HCT116 (cell line): ENCODE measurements around the gene CASZ1. TPM values are rescaled to one million over a fixed set of nuclear protein-coding genes. Genes with fewer than 3 reads are reported as not detected.

Experiments
- ATAC-seq: fragments of 200-7000 bp; cut with Tn5 transposase; 2 replicates; pipeline ENCODE4 v1.9.1; 2020; ENCODE audit warnings: mild to moderate bottlenecking, moderate library complexity
- BruUV-seq: library from RNA; stranded (reverse); fragments of 400-500 nt; replicated peaks from 2 replicates; lab custom pipeline; 2021; lab: Mats Ljungman, UMichigan
- CTCF ChIA-PET: fragments of 300-600 bp; sonication (Branson Sonifier 250); formaldehyde crosslinking; loops from one replicate; lab custom pipeline; 2021; ENCODE audit warnings: antibody characterized with exemption; lab: Charles Lee
- POLR2A ChIA-PET: fragments of 300-600, 350-600 bp; sonication (Branson Sonifier 250); formaldehyde crosslinking; loops from one replicate; lab custom pipeline; 2021; ENCODE audit warnings: antibody characterized with exemption; lab: Charles Lee
- RAD21 ChIA-PET, 2 experiments: fragments of 300-600 bp; sonication (Branson Sonifier 250); formaldehyde crosslinking; loops; one replicate each; lab custom pipeline; 2023; ENCODE audit warnings: low total read pairs in 2 of 2; ENCODE audit not compliant: uncharacterized antibody in 2 of 2, unreplicated experiment in 2 of 2, low non-redundant PET in 1 of 2; lab: Charles Lee
- DNase-seq: peaks from one replicate; pipeline ENCODE4 v3.0.0-alpha.2; 2010; ENCODE audit warnings: low read depth, low spot score
- H2AFZ ChIP-seq: fragments of 200-600 bp; shearing (Covaris generic), sonication (generic); 2 replicates; pipeline ENCODE4 v1.6.1; 2017; ENCODE audit warnings: low read depth, mixed run types, mixed read lengths, antibody characterized with exemption, low read length; ENCODE audit not compliant: poor library complexity, severe bottlenecking
- H3K27ac ChIP-seq: 2 replicates; pipeline ENCODE4 v1.5.1; 2012; ENCODE audit warnings: low read depth, low read length
- H3K27me3 ChIP-seq: fragments of 200-600 bp; sonication (generic); 2 replicates; pipeline ENCODE4 v1.6.1; 2016; ENCODE audit warnings: mixed run types, low read length, mixed read lengths; ENCODE audit not compliant: insufficient read depth
- H3K36me3 ChIP-seq, 2 experiments: fragments of 200-500 bp in 1 of 2; fragments of 200-600 bp in 1 of 2; sonication (Bioruptor generic) in 1 of 2; sonication (generic) in 1 of 2; 2 replicates each; pipeline versions ENCODE4 v1.5.1 to v1.6.1; 2014 to 2016; ENCODE audit warnings: low read length in 2 of 2, inconsistent platforms in 1 of 2, mixed read lengths in 1 of 2, mixed run types in 1 of 2; ENCODE audit not compliant: insufficient read depth in 2 of 2, control insufficient read depth in 1 of 2
- H3K4me1 ChIP-seq, 2 experiments: fragments of 200-600 bp in 1 of 2; sonication (generic) in 1 of 2; 2 replicates each; pipeline versions ENCODE4 v1.5.1 to v1.6.1; 2012 to 2017; ENCODE audit warnings: low read length in 2 of 2, inconsistent platforms in 1 of 2, mild to moderate bottlenecking in 1 of 2, mixed read lengths in 1 of 2, mixed run types in 1 of 2, moderate library complexity in 1 of 2; ENCODE audit not compliant: insufficient read depth in 2 of 2, control insufficient read depth in 1 of 2
- H3K4me2 ChIP-seq: fragments of 200-600 bp; sonication (generic); 2 replicates; pipeline ENCODE4 v1.6.1; 2017; ENCODE audit warnings: mixed run types, low read length, mixed read lengths
- H3K4me3 ChIP-seq, 2 experiments: fragments of 200-600 bp in 1 of 2; sonication (generic) in 1 of 2; replicated peaks in 1 of 2; 2 replicates each; pipeline ENCODE4 v1.5.1; 2011 to 2016; ENCODE audit warnings: low read length in 2 of 2, control low read depth in 1 of 2, low read depth in 1 of 2, mild to moderate bottlenecking in 1 of 2, mixed read lengths in 1 of 2, mixed run types in 1 of 2
- H3K79me2 ChIP-seq: fragments of 200-600 bp; sonication (generic); 2 replicates; pipeline ENCODE4 v1.6.1; 2017; ENCODE audit warnings: mild to moderate bottlenecking, mixed run types, low read length, moderate library complexity, mixed read lengths; ENCODE audit not compliant: insufficient read depth
- H3K9ac ChIP-seq: fragments of 200-600 bp; sonication (generic); 2 replicates; pipeline ENCODE4 v1.6.1; 2016; ENCODE audit warnings: low read length, mixed read lengths
- H3K9me2 ChIP-seq: fragments of 200-600 bp; sonication (generic), shearing (Covaris generic); 2 replicates; pipeline ENCODE4 v1.6.1; 2017; ENCODE audit warnings: mixed run types, mild to moderate bottlenecking, moderate library complexity; ENCODE audit not compliant: insufficient read depth
- H3K9me3 ChIP-seq, 2 experiments: fragments of 200-500 bp in 1 of 2; fragments of 200-600 bp in 1 of 2; sonication (Bioruptor generic) in 1 of 2; sonication (generic) in 1 of 2; 2 replicates each; pipeline ENCODE4 v1.6.1; 2014 to 2017; ENCODE audit warnings: low read length in 2 of 2, mixed read lengths in 2 of 2, inconsistent platforms in 1 of 2, low read depth in 1 of 2, mild to moderate bottlenecking in 1 of 2, mixed run types in 1 of 2, moderate library complexity in 1 of 2; ENCODE audit not compliant: control insufficient read depth in 1 of 2, insufficient read depth in 1 of 2
- H4K20me1 ChIP-seq: fragments of 200-600 bp; sonication (generic), shearing (Covaris generic); 2 replicates; pipeline ENCODE4 v1.6.1; 2017; ENCODE audit warnings: mixed run types, mild to moderate bottlenecking, moderate library complexity; ENCODE audit not compliant: insufficient read depth
- CBX3 ChIP-seq: IDR thresholded peaks from 2 replicates; pipeline ENCODE4 v1.6.1; 2012; ENCODE audit warnings: low read depth
- CEBPB ChIP-seq: IDR thresholded peaks from 2 replicates; pipeline ENCODE4 v1.6.1; 2012; ENCODE audit warnings: low read depth
- EGR1 ChIP-seq: IDR thresholded peaks from 2 replicates; pipeline ENCODE4 v1.6.1; 2012; ENCODE audit warnings: low read depth
- ELF1 ChIP-seq: IDR thresholded peaks from 2 replicates; pipeline ENCODE4 v1.6.1; 2012; ENCODE audit warnings: low read depth, borderline replicate concordance
- EZH2 ChIP-seq: fragments of 200-600 bp; sonication (generic); IDR thresholded peaks from 2 replicates; pipeline ENCODE4 v1.6.1; 2017; ENCODE audit warnings: antibody characterized with exemption, mixed run types
- EZH2phosphoT487 ChIP-seq: fragments of 200-600 bp; IDR thresholded peaks from 2 replicates; pipeline ENCODE4 v1.6.1; 2018; ENCODE audit warnings: antibody characterized with exemption, borderline replicate concordance
- FOSL1 ChIP-seq: IDR thresholded peaks from 2 replicates; pipeline ENCODE4 v1.6.1; 2012; ENCODE audit warnings: low read depth
- SRF ChIP-seq: IDR thresholded peaks from 2 replicates; pipeline ENCODE4 v1.6.1; 2012; ENCODE audit warnings: low read depth
- TCF7L2 ChIP-seq: IDR thresholded peaks from 2 replicates; pipeline ENCODE4 v1.7.0; 2011; ENCODE audit warnings: borderline replicate concordance, inconsistent platforms; ENCODE audit not compliant: insufficient read depth, insufficient read length; ENCODE audit errors: extremely low read depth
- ZFX ChIP-seq: fragments of 450-650 bp; IDR thresholded peaks from 2 replicates; pipeline ENCODE4 v1.6.1; 2017
- intact Hi-C: fragments of 100-400 bp; cut with micrococcal nuclease; formaldehyde crosslinking; loops from 2 replicates; pipeline ENCODE4 v1.10.0; 2022
- total RNA-seq: library from RNA; stranded (reverse); gene quantifications from one replicate; pipeline ENCODE4 v1.2.1, GENCODE V29; 2021; ENCODE audit not compliant: unreplicated experiment
- TF ChIP-seq, protein P1 (sequence below): IDR thresholded peaks from 2 replicates; pipeline ENCODE4 v1.6.1; 2011; ENCODE audit warnings: mild to moderate bottlenecking, low read length, moderate library complexity; ENCODE audit not compliant: insufficient replicate concordance; ENCODE audit errors: extremely low read depth
- TF ChIP-seq, protein P2 (sequence below): IDR thresholded peaks from 2 replicates; pipeline ENCODE4 v1.6.1; 2012; ENCODE audit warnings: low read depth

CASZ1 gene
- total RNA-seq, 1 experiment from 2014 or later: 7.7 TPM

DNA sequence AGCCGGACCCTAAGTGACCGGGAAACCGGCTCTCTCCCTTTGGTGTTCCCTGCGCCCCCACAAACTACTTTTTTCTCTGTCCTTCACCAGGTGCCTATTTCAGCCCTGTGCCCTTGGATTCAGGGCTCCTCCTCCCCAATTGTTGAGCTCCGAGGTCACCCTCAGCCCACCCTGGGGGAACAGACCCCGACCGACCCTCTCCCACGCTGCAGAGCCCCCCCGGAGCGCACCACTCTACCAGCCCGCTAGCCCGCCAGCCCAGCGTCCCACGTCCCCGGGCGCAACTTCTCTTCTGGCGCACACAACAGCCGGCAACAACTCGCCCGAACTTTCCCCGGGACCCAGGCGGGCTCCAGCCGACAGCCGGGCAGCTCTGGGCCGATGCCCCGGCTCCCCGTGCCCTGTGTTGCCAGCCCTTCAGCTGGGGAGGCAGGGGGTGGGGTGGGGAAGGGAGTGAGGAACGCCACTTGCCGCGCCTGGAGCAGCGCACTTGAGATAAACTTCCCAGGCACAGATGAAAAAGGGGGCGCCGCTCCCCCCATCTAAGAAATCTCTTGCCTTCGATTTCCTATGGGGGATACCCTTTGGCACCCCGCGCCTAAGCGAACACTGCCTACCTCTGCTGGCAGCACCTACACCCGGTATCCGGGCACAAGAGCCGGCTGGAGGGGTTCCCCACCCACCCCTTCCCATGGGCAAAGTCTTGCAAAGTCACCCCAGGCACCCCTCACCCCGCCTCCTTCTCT lies 997 bp downstream of the CASZ1 start:
- H2AFZ ChIP-seq: no peak overlapping the region
- ChIA-PET RAD21 (no interaction called here), CTCF (no interaction called here), POLR2A (interaction anchor here (1.1 to 2.9 kb wide), 2 partner anchors 9 to 15 kb away, joined by 3 to 11 read pairs; no protein-coding TSS in a partner anchor)
- no peaks in the 10 kb centered on the region for H3K9me3 ChIP-seq
- no TSS peak for BruUV-seq
- H3K36me3 ChIP-seq: no peaks in the 10 kb centered on the region
- DNase-seq: no peak
- H3K4me1 ChIP-seq: peaks cover 5 to 35% of the 10 kb centered on the region in 2 experiments; a peak in 3 of 4 replicates
- TF ChIP-seq CBX3 (no peak), EZH2 (peak; percentile 98), EZH2phosphoT487 (peak; percentile 96)
- H3K4me2 ChIP-seq: peak overlapping the region; percentile 96
- ATAC-seq: no peak
- no peaks in the 10 kb centered on the region for H4K20me1 ChIP-seq
- H3K27me3 ChIP-seq: peaks cover 34% of the 10 kb centered on the region
- H3K79me2 ChIP-seq: no peaks in the 10 kb centered on the region
- H3K4me3 ChIP-seq: peak overlapping the region; percentile 53 to 73
- intact Hi-C loops: loop anchor here (1.0 kb wide), 1 partner anchor 116 kb away; no protein-coding TSS in a partner anchor
- no peaks in the 10 kb centered on the region for H3K9me2 ChIP-seq
- H3K27ac ChIP-seq: no peak overlapping the region; the same call in 1 of the 2 replicates
- H3K9ac ChIP-seq: peak overlapping the region; percentile 58

DNA sequence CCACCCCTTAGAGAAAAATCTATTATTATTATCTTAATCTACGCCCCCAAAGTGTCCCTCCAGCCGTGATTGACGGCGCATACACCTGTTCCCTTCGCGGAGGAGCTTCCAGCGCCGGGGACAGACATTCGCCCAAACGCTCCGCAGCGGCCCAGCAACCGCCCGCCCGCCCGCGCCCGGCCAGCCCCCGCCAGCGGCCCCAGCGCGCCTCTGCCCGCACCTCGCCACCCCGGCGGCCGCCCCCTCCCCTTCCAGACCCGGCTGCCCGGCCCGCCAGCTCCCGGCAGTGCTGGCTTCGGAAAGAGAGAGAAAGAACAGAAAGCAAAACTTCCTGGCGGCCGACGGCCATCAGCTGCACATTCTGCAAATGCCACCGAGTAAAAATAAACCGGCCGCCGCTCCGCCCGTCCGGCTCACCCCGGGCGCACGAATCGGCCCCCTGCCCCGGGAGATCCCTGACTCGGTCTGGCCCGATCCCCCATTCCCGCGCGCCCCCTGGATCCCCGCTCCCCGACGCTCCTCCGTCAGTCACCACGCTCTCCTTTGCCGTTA lies 1.6 kb downstream of the CASZ1 start:
- ATAC-seq: 0 out of 2 replicates have a peak, but pooled peaks have one; percentile 26
- POLR2A ChIA-PET: interaction anchor here (1.1 to 2.9 kb wide), 2 partner anchors 10 to 14 kb away, joined by 3 to 11 read pairs; no protein-coding TSS in a partner anchor
- no peaks in the 10 kb centered on the region for H3K36me3 ChIP-seq
- CTCF ChIA-PET: interaction anchor here (0.8 kb wide), 1 partner anchor 10 kb away, joined by 3 read pairs; no protein-coding TSS in a partner anchor
- peaks cover 34% of the 10 kb centered on the region for H3K27me3 ChIP-seq
- intact Hi-C loops: no loop called here
- H3K9me2 ChIP-seq: no peaks in the 10 kb centered on the region
- peak overlapping the region; percentile 96 for H3K4me2 ChIP-seq
- H3K27ac ChIP-seq: no peak overlapping the region; the same call in 1 of the 2 replicates
- H2AFZ ChIP-seq: no peak overlapping the region
- no peaks in the 10 kb centered on the region for H4K20me1 ChIP-seq
- no peaks in the 10 kb centered on the region for H3K9me3 ChIP-seq
- RAD21 ChIA-PET: interaction anchor here in 1 of 2 experiments (0.7 kb wide), 1 partner anchor 73 kb away, joined by 3 read pairs; no protein-coding TSS in a partner anchor
- BruUV-seq: no TSS peak
- H3K9ac ChIP-seq: peak overlapping the region; percentile 27; the same call in 1 of the 2 replicates
- peak overlapping the region; percentile 53 to 73 for H3K4me3 ChIP-seq
- no peak for DNase-seq
- H3K4me1 ChIP-seq: peaks cover 5 to 35% of the 10 kb centered on the region in 2 experiments; a peak in 3 of 4 replicates
- no peaks in the 10 kb centered on the region for H3K79me2 ChIP-seq
- no peak for TF ChIP-seq ZFX
- no peak for TF ChIP-seq EZH2phosphoT487
- TF ChIP-seq SRF: no peak
- no peak for TF ChIP-seq FOSL1
- TF ChIP-seq EGR1: no peak
- no peak for TF ChIP-seq ELF1
- TF ChIP-seq, protein P1, sequence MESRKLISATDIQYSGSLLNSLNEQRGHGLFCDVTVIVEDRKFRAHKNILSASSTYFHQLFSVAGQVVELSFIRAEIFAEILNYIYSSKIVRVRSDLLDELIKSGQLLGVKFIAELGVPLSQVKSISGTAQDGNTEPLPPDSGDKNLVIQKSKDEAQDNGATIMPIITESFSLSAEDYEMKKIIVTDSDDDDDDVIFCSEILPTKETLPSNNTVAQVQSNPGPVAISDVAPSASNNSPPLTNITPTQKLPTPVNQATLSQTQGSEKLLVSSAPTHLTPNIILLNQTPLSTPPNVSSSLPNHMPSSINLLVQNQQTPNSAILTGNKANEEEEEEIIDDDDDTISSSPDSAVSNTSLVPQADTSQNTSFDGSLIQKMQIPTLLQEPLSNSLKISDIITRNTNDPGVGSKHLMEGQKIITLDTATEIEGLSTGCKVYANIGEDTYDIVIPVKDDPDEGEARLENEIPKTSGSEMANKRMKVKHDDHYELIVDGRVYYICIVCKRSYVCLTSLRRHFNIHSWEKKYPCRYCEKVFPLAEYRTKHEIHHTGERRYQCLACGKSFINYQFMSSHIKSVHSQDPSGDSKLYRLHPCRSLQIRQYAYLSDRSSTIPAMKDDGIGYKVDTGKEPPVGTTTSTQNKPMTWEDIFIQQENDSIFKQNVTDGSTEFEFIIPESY: no peak
- no peak for TF ChIP-seq TCF7L2
- TF ChIP-seq CEBPB: no peak
- TF ChIP-seq, protein P2, sequence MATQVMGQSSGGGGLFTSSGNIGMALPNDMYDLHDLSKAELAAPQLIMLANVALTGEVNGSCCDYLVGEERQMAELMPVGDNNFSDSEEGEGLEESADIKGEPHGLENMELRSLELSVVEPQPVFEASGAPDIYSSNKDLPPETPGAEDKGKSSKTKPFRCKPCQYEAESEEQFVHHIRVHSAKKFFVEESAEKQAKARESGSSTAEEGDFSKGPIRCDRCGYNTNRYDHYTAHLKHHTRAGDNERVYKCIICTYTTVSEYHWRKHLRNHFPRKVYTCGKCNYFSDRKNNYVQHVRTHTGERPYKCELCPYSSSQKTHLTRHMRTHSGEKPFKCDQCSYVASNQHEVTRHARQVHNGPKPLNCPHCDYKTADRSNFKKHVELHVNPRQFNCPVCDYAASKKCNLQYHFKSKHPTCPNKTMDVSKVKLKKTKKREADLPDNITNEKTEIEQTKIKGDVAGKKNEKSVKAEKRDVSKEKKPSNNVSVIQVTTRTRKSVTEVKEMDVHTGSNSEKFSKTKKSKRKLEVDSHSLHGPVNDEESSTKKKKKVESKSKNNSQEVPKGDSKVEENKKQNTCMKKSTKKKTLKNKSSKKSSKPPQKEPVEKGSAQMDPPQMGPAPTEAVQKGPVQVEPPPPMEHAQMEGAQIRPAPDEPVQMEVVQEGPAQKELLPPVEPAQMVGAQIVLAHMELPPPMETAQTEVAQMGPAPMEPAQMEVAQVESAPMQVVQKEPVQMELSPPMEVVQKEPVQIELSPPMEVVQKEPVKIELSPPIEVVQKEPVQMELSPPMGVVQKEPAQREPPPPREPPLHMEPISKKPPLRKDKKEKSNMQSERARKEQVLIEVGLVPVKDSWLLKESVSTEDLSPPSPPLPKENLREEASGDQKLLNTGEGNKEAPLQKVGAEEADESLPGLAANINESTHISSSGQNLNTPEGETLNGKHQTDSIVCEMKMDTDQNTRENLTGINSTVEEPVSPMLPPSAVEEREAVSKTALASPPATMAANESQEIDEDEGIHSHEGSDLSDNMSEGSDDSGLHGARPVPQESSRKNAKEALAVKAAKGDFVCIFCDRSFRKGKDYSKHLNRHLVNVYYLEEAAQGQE: no peak
